ENCODE measurements around the gene STK39. TPM values are rescaled to one million over a fixed set of nuclear protein-coding genes. Genes with fewer than 3 reads are reported as not detected.

Gene STK39
- total RNA-seq, 1 experiment from 2014 or later = 20.8 TPM

GRCh38 chr2:168156661-168157060, 90.7 kb downstream of the STK39 start:
- H3K36me3 ChIP-seq (replicated peaks; ENCODE audit: control insufficient read depth, insufficient read depth, low read length) = no peaks in the 10 kb centered on the region
- no peaks in the 10 kb centered on the region for H3K27me3 ChIP-seq (ENCODE audit: control insufficient read depth, insufficient read depth, low read length)
- no peak overlapping the region for H3K4me3 ChIP-seq (ENCODE audit: insufficient read depth, low read depth, low read length)
- no peak for DNase-seq

- Histone ChIP-seq H3K4me3 (ENCODE audit: insufficient read depth, low read depth, low read length) (no peak overlapping the region), H3K36me3 (replicated peaks; ENCODE audit: control insufficient read depth, insufficient read depth, low read length) (no peaks in the 10 kb centered on the region)
- DNase-seq = no peak
Measured at GRCh38 chr2:168155680-168156079, 91.7 kb downstream of the STK39 start.

GRCh38 chr2:168155046-168155445, 92.3 kb downstream of the STK39 start:
- DNase-seq = no peak
- no peak overlapping the region for H3K4me3 ChIP-seq (ENCODE audit: insufficient read depth, low read depth, low read length)
- no peaks in the 10 kb centered on the region for H3K27me3 ChIP-seq (ENCODE audit: control insufficient read depth, insufficient read depth, low read length)
- no peaks in the 10 kb centered on the region for H3K36me3 ChIP-seq (replicated peaks; ENCODE audit: control insufficient read depth, insufficient read depth, low read length)

More at GRCh38 chr2:168155680-168156079, 91.7 kb downstream of the STK39 start:
- no peaks in the 10 kb centered on the region for H3K27me3 ChIP-seq (ENCODE audit: control insufficient read depth, insufficient read depth, low read length)

GRCh38 chr2:168152902-168153530, 94.4 kb downstream of the STK39 start:
- DNase-seq = no peak
- H3K4me3 ChIP-seq (ENCODE audit: insufficient read depth, low read depth, low read length) = no peak overlapping the region
- H3K27me3 ChIP-seq (ENCODE audit: control insufficient read depth, insufficient read depth, low read length) = no peaks in the 10 kb centered on the region
- H3K36me3 ChIP-seq (replicated peaks; ENCODE audit: control insufficient read depth, insufficient read depth, low read length) = no peaks in the 10 kb centered on the region

- Histone ChIP-seq H3K27me3 (ENCODE audit: control insufficient read depth, insufficient read depth, low read length) (no peaks in the 10 kb centered on the region), H3K4me3 (ENCODE audit: insufficient read depth, low read depth, low read length) (no peak overlapping the region)
- no peak for DNase-seq
Measured at GRCh38 chr2:168149986-168150385, 97.4 kb downstream of the STK39 start.

GRCh38 chr2:168149150-168149974, 98.0 kb downstream of the STK39 start:
- no peaks in the 10 kb centered on the region for H3K27me3 ChIP-seq (ENCODE audit: control insufficient read depth, insufficient read depth, low read length)
- H3K36me3 ChIP-seq (replicated peaks; ENCODE audit: control insufficient read depth, insufficient read depth, low read length) = no peaks in the 10 kb centered on the region
- no peak for DNase-seq
- no peak overlapping the region for H3K4me3 ChIP-seq (ENCODE audit: insufficient read depth, low read depth, low read length)

More at GRCh38 chr2:168149986-168150385, 97.4 kb downstream of the STK39 start:
- H3K36me3 ChIP-seq (replicated peaks; ENCODE audit: control insufficient read depth, insufficient read depth, low read length) = no peaks in the 10 kb centered on the region

GRCh38 chr2:168147830-168148794, 99.3 kb downstream of the STK39 start:
- no peaks in the 10 kb centered on the region for H3K27me3 ChIP-seq (ENCODE audit: control insufficient read depth, insufficient read depth, low read length)
- no peak for DNase-seq
- no peaks in the 10 kb centered on the region for H3K36me3 ChIP-seq (replicated peaks; ENCODE audit: control insufficient read depth, insufficient read depth, low read length)
- H3K4me3 ChIP-seq (ENCODE audit: insufficient read depth, low read depth, low read length) = no peak overlapping the region

GRCh38 chr2:168146892-168147810, 100.2 kb downstream of the STK39 start:
- Histone ChIP-seq H3K36me3 (replicated peaks; ENCODE audit: control insufficient read depth, insufficient read depth, low read length) (no peaks in the 10 kb centered on the region), H3K4me3 (ENCODE audit: insufficient read depth, low read depth, low read length) (no peak overlapping the region), H3K27me3 (ENCODE audit: control insufficient read depth, insufficient read depth, low read length) (no peaks in the 10 kb centered on the region)
- no peak for DNase-seq

GRCh38 chr2:168145426-168146310, 101.7 kb downstream of the STK39 start:
- Histone ChIP-seq H3K36me3 (replicated peaks; ENCODE audit: control insufficient read depth, insufficient read depth, low read length) (no peaks in the 10 kb centered on the region), H3K27me3 (ENCODE audit: control insufficient read depth, insufficient read depth, low read length) (no peaks in the 10 kb centered on the region), H3K4me3 (ENCODE audit: insufficient read depth, low read depth, low read length) (no peak overlapping the region)
- DNase-seq = no peak

GRCh38 chr2:168145011-168145410, 102.4 kb downstream of the STK39 start:
- Histone ChIP-seq H3K27me3 (ENCODE audit: control insufficient read depth, insufficient read depth, low read length) (no peaks in the 10 kb centered on the region), H3K36me3 (replicated peaks; ENCODE audit: control insufficient read depth, insufficient read depth, low read length) (no peaks in the 10 kb centered on the region), H3K4me3 (ENCODE audit: insufficient read depth, low read depth, low read length) (no peak overlapping the region)
- no peak for DNase-seq

- H3K4me3 ChIP-seq (ENCODE audit: insufficient read depth, low read depth, low read length) = no peak overlapping the region
Measured at GRCh38 chr2:168143813-168144212, 103.6 kb downstream of the STK39 start.

GRCh38 chr2:168140892-168141291, 106.5 kb downstream of the STK39 start:
- no peaks in the 10 kb centered on the region for H3K27me3 ChIP-seq (ENCODE audit: control insufficient read depth, insufficient read depth, low read length)
- H3K36me3 ChIP-seq (replicated peaks; ENCODE audit: control insufficient read depth, insufficient read depth, low read length) = no peaks in the 10 kb centered on the region
- DNase-seq = no peak
- no peak overlapping the region for H3K4me3 ChIP-seq (ENCODE audit: insufficient read depth, low read depth, low read length)

More at GRCh38 chr2:168143813-168144212, 103.6 kb downstream of the STK39 start:
- no peaks in the 10 kb centered on the region for H3K27me3 ChIP-seq (ENCODE audit: control insufficient read depth, insufficient read depth, low read length)
- no peak for DNase-seq
- H3K36me3 ChIP-seq (replicated peaks; ENCODE audit: control insufficient read depth, insufficient read depth, low read length) = no peaks in the 10 kb centered on the region

- Histone ChIP-seq H3K4me3 (ENCODE audit: insufficient read depth, low read depth, low read length) (no peak overlapping the region), H3K36me3 (replicated peaks; ENCODE audit: control insufficient read depth, insufficient read depth, low read length) (no peaks in the 10 kb centered on the region), H3K27me3 (ENCODE audit: control insufficient read depth, insufficient read depth, low read length) (no peaks in the 10 kb centered on the region)
- DNase-seq = no peak
Measured at GRCh38 chr2:168139852-168140251, 107.5 kb downstream of the STK39 start.
